Heart left ventricle (tissue), 16 donors: ENCODE results near the gene TBC1D8B. TPM values are rescaled to one million over a fixed set of nuclear protein-coding genes. Genes with fewer than 3 reads are reported as not detected.

Source experiments
- ATAC-seq, 4 donors: fragments of 200-7000 bp; cut with Tn5 transposase; one replicate each; pipeline ENCODE4 v1.9.1; 2020 to 2022; ENCODE audit warnings: moderate library complexity in 4 of 4, mild to moderate bottlenecking in 3 of 4, moderate number of reproducible peaks in 1 of 4
- DNase-seq, 5 donors: peaks; one replicate each; pipeline ENCODE4 v3.0.0-alpha.2; 2020
- H3K27ac ChIP-seq, 12 donors: fragments of 200-600 bp; sonication (generic) in 4 of 12; one replicate each; pipeline versions ENCODE4 v1.5.0 to v1.8.0; 2016 to 2022; ENCODE audit warnings: mild to moderate bottlenecking in 2 of 12
- H3K27me3 ChIP-seq, 9 donors: fragments of 200-600 bp; sonication (generic) in 2 of 9; one replicate each; pipeline versions ENCODE4 v1.5.1 to v1.8.0; 2016 to 2022; ENCODE audit warnings: mild to moderate bottlenecking in 3 of 9
- H3K36me3 ChIP-seq, 9 donors: fragments of 200-600 bp; sonication (generic) in 2 of 9; one replicate each; pipeline versions ENCODE4 v1.5.0 to v1.8.0; 2018 to 2022; ENCODE audit warnings: mild to moderate bottlenecking in 2 of 9
- H3K4me1 ChIP-seq, 12 donors: fragments of 200-600 bp; sonication (generic) in 4 of 12; one replicate each; pipeline versions ENCODE4 v1.5.0 to v1.8.0; 2016 to 2022; ENCODE audit warnings: mild to moderate bottlenecking in 3 of 12
- H3K4me3 ChIP-seq, 12 donors: fragments of 200-600 bp; sonication (generic) in 4 of 12; one replicate each; pipeline versions ENCODE4 v1.5.0 to v1.8.0; 2017 to 2022; ENCODE audit warnings: mild to moderate bottlenecking in 9 of 12, moderate library complexity in 4 of 12
- H3K9me3 ChIP-seq, 12 donors: fragments of 200-600 bp; sonication (generic) in 4 of 12; one replicate each; pipeline versions ENCODE4 v1.5.0 to v1.8.0; 2016 to 2022; ENCODE audit warnings: mild to moderate bottlenecking in 1 of 12
- POLR2A ChIP-seq, 2 donors: fragments of 450-650 bp; IDR thresholded peaks; one replicate each; pipeline ENCODE4 v1.6.1; 2017; ENCODE audit warnings: antibody characterized with exemption in 2 of 2, mild to moderate bottlenecking in 2 of 2, moderate library complexity in 2 of 2
- WGBS, 4 donors: extraction: QIAGEN DNeasy Blood & Tissue Kit in 2 of 4; methylation state at CpG; one replicate each; pipeline versions ENCODE4 v1.1.5 to v1.1.7; 2013 to 2018; 5-methylcytosine and 5-hydroxymethylcytosine counted together
- intact Hi-C, 10 donors: fragments of 100-400 bp; cut with DNase I; formaldehyde crosslinking; loops; one replicate each; pipeline versions ENCODE4 v1.11.1 to v1.14.2; 2022
- polyA plus RNA-seq, 2 donors: library from polyadenylated mRNA; stranded (reverse); fragments of 200-250 nt; gene quantifications; one replicate each; pipeline ENCODE4 v1.2.3, GENCODE V29; 2013
- total RNA-seq, 9 donors: library from RNA; depleted of rRNA in 2 of 9; stranded (reverse); fragments of >200 nt in 2 of 9; fragmentation: NEBNext Ultra II Directional in 3 of 9; extraction: Animal tissue kit (Norgen Biotek cat#: 25700) in 3 of 9; gene quantifications; one replicate each; pipeline versions ENCODE4 v1.1.0 to v1.2.4, GENCODE V29; 2016 to 2023
- TF ChIP-seq, protein P1 (sequence below), 12 donors: fragments of 200-600 bp; sonication (generic) in 4 of 12; IDR thresholded peaks; one replicate each; pipeline versions ENCODE4 v1.5.0 to v1.8.0; 2018 to 2022; ENCODE audit warnings: antibody characterized with exemption in 12 of 12, mild to moderate bottlenecking in 5 of 12
- donor health status: ischemic (EF 13 %, LVEDD 7.1; RV severe dilation, severe dysfunction).
- donor health status: healthy with polysubstance abuse.
- donor health status: DM: no; HTN: yes; CAD: no.
- donor health status: DM: no; HTN: no; CAD: no.
- donor health status: ischemic (EF 25% LVEDD 6.9; RV normal size, moderate dysfunction).
- donor health status: ischemic (EF 25% LVEDD 5.7; RV mildly dilated, moderate dysfunction).
- donor health status: healthy.
- donor health status: DM: yes; HTN: yes; CAD: no.
- donor health status: ischemic (EF 35%, LVEDD 5.7; RV mildly dilated, moderate dysfunction).
- donor health status: nonischemic (EF 11% LVEDD 7.7; RV severe dilation, severe dysfunction).
- donor health status: DM: yes; HTN: yes; CAD: no.
- donor health status: PGD.
- donor health status: ischemic (EF 29% LVEDD 5.4; RV normal size, mild dysfunction).
- donor health status: nonischemic (EF 23%, LVEDD 6.1; RV moderate dilation, normal function).

The TBC1D8B gene
- total and polyA plus RNA-seq, 11 donors = 0.72 to 5.0 (median 2.1) TPM

DNA sequence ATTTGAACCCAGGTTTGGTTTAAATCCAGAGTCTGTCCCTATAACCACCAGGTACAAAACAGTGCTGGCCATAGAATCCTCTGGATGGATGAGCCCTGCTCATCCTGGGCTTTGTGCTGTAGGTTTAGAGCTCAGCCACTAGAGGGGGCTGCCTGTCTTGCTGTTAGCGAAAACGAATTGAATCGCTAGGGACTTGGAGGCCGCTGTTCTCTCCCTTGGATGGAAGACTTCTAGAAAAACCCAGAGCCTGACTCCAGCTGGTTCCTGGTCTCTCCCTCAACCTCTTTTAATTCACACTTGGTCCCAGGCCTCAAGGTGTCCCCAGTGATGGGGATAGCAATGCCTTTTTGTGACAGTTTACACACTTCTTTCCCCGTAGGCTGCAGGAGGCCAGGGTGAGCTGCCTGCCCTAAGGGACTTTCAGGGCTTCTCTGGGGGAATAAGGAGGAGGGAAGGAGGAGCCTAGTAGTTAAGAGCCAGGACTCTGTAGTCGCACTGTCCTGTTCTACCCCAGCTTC lies 92.0 kb downstream of the TBC1D8B start:
- Histone ChIP-seq H3K27ac (no peak overlapping the region), H3K4me1 (peaks cover 0 to 3% (median 0%) of the 10 kb centered on the region in 12 donors), H3K9me3 (no peaks in the 10 kb centered on the region), H3K27me3 (peaks cover 0 to 15% (median 0%) of the 10 kb centered on the region in 9 donors), H3K4me3 (no peak overlapping the region), H3K36me3 (no peaks in the 10 kb centered on the region)
- no peak for TF ChIP-seq POLR2A (IDR thresholded peaks at IDR 0.05)
- TF ChIP-seq, protein P1, sequence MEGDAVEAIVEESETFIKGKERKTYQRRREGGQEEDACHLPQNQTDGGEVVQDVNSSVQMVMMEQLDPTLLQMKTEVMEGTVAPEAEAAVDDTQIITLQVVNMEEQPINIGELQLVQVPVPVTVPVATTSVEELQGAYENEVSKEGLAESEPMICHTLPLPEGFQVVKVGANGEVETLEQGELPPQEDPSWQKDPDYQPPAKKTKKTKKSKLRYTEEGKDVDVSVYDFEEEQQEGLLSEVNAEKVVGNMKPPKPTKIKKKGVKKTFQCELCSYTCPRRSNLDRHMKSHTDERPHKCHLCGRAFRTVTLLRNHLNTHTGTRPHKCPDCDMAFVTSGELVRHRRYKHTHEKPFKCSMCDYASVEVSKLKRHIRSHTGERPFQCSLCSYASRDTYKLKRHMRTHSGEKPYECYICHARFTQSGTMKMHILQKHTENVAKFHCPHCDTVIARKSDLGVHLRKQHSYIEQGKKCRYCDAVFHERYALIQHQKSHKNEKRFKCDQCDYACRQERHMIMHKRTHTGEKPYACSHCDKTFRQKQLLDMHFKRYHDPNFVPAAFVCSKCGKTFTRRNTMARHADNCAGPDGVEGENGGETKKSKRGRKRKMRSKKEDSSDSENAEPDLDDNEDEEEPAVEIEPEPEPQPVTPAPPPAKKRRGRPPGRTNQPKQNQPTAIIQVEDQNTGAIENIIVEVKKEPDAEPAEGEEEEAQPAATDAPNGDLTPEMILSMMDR (IDR thresholded peaks at IDR 0.05) = peak; percentile 60 to 89 (median 72)
- ATAC-seq (peak in 3 of 4 donors; percentile 76 to 93 (median 78)), DNase-seq (peak in 4 of 5 donors; percentile 24 to 48 (median 38))
- WGBS, 4 donors = 18 to 27% (median 21%) methylated on average over 6 of the region's 6 CpGs
- intact Hi-C loops = loop anchor here in 8 of 10 donors (5.0 to 10.0 kb wide), 5 partner anchors 58 to 1000 kb away; no protein-coding TSS in a partner anchor

DNA sequence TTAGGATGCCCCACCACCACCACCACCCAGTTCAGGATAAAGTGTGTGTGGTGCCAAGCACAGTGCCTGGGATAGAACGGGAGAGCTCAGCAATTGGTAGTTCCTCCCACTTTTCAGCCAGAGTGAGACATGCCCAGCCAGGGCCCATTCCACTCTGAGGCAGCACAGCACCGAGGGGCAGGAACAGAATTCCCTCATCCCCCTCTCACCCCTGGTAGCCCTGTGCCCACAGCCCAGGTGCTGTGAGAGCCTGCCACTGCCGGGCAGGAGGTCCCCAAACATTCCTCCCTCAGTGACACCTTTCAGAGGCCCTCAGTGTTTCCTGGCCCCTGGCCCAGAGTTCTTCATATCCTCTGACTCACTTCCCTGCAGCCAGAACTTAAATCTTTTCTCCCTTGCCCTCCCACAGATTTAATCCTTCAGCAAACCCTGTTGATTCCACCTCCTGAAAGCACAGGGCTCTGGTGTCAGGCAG lies 92.5 kb downstream of the TBC1D8B start:
- ATAC-seq = peak in 3 of 4 donors; percentile 22 to 70 (median 35)

DNA sequence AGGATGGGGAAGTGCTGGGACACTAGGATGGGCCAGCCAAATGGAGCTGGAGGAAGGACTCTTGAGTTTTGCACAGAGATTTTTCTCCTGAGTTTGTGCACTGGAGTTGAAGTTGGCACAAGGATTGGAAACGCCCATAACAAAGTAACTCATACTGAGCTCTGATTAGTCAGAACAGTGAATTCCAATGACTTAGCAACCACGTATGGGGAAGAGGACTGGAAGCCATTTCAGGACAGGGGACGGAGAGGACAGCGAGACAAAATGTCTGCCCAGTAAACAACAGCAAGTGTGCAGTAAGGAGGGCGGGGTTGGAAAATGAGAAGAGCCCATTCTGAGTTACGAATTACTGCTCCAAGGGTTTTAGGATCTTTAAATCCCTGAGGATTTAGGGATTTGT lies 94.8 kb downstream of the TBC1D8B start:
- Histone ChIP-seq H3K9me3 (no peaks in the 10 kb centered on the region), H3K4me3 (no peak overlapping the region), H3K27me3 (peaks cover 0 to 11% (median 0%) of the 10 kb centered on the region in 9 donors), H3K27ac (no peak overlapping the region), H3K4me1 (peaks cover 0 to 3% (median 0%) of the 10 kb centered on the region in 12 donors), H3K36me3 (no peaks in the 10 kb centered on the region)
- intact Hi-C loops = loop anchor here in 6 of 10 donors (5.0 to 10.0 kb wide), 3 partner anchors 55 to 998 kb away; no protein-coding TSS in a partner anchor
- ATAC-seq = no peak
- DNase-seq = no peak
- TF ChIP-seq POLR2A (IDR thresholded peaks at IDR 0.05) = no peak
- TF ChIP-seq, protein P1 (IDR thresholded peaks at IDR 0.05) = no peak
- WGBS, 4 donors = 68 to 89% (median 83%) methylated on average over 6 of the region's 6 CpGs

More for the DNA sequence above, 92.5 kb downstream of the TBC1D8B start:
- DNase-seq = peak in 3 of 5 donors; percentile 18 to 49 (median 35)
- Histone ChIP-seq H3K4me1 (peaks cover 0 to 3% (median 0%) of the 10 kb centered on the region in 12 donors), H3K9me3 (no peaks in the 10 kb centered on the region), H3K27ac (no peak overlapping the region), H3K27me3 (peaks cover 0 to 15% (median 0%) of the 10 kb centered on the region in 9 donors), H3K4me3 (no peak overlapping the region), H3K36me3 (no peaks in the 10 kb centered on the region)
- TF ChIP-seq, protein P1 (IDR thresholded peaks at IDR 0.05) = no peak
- TF ChIP-seq POLR2A (IDR thresholded peaks at IDR 0.05) = no peak
- 25 to 47% (median 43%) methylated on average over 2 to 3 of the region's 3 CpGs for WGBS, 4 donors
- intact Hi-C loops = loop anchor here (5.0 to 10.0 kb wide), 5 partner anchors 57 to 1000 kb away; no protein-coding TSS in a partner anchor

DNA sequence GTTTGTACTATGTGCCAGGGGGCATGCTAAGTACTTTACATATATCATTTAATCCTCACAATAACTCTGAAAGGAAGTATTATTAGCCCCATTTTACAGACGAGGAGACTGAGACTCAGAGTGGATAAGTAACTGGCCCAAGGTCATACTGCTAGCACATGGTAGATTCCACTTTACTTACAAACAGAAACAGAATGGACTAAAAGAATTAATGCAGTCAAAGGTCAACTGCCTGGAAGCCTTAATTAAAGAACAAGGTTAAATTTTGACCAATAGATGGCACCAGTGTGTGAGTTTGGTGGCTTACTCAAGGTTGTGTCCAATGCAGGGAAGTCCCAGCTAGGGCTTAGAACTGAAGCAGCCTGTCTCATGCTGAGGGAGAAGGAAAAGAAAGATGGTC lies 96.0 kb downstream of the TBC1D8B start:
- H3K4me3 ChIP-seq = no peak overlapping the region
- ATAC-seq (peak in 2 of 4 donors; percentile 33 to 64), DNase-seq (no peak)
- intact Hi-C loops = loop anchor here in 6 of 10 donors (5.0 to 10.0 kb wide), 3 partner anchors 54 to 996 kb away; no protein-coding TSS in a partner anchor
- no peaks in the 10 kb centered on the region for H3K9me3 ChIP-seq
- no peak for TF ChIP-seq POLR2A (IDR thresholded peaks at IDR 0.05)
- TF ChIP-seq, protein P1 (IDR thresholded peaks at IDR 0.05) = peak in 10 of 12 donors; percentile 10 to 46 (median 29)
- H3K36me3 ChIP-seq = no peaks in the 10 kb centered on the region
- 42 to 61% (median 53%) methylated on average over 1 of the region's 1 CpG for WGBS, 4 donors
- no peak overlapping the region for H3K27ac ChIP-seq
- peaks cover 0 to 3% (median 0%) of the 10 kb centered on the region in 12 donors for H3K4me1 ChIP-seq
- peaks cover 0 to 11% (median 0%) of the 10 kb centered on the region in 9 donors for H3K27me3 ChIP-seq
